Neural progenitor cell (in vitro differentiated cells): Measurements from ENCODE around the gene TEX2. TPM values are rescaled to one million over a fixed set of nuclear protein-coding genes. Genes with fewer than 3 reads are reported as not detected.
A peak's percentile ranks its signal among the peaks of the same experiment; 100 is the strongest.

Source experiments
- DNase-seq: peaks from one replicate; pipeline ENCODE4 v3.0.0-alpha.2; 2016; ENCODE audit warnings: low spot score
- H2AFZ ChIP-seq: fragments of 200-600 bp; sonication (generic); replicated peaks from 2 replicates; pipeline ENCODE4 v1.6.1; 2016; ENCODE audit warnings: antibody characterized with exemption
- H3F3A ChIP-seq: fragments of 200-600 bp; sonication (generic); 2 replicates; pipeline ENCODE4 v1.6.1; 2016; ENCODE audit warnings: antibody characterized with exemption, low read depth
- H3K27ac ChIP-seq: fragments of 200-600 bp; sonication (generic); 2 replicates; pipeline ENCODE4 v1.5.1; 2016; ENCODE audit warnings: mild to moderate bottlenecking
- H3K27me3 ChIP-seq: fragments of 200-600 bp; sonication (generic); 2 replicates; pipeline ENCODE4 v1.6.1; 2016; ENCODE audit warnings: mild to moderate bottlenecking, moderate library complexity
- H3K36me3 ChIP-seq: fragments of 200-600 bp; sonication (generic); 2 replicates; pipeline ENCODE4 v1.5.1; 2016
- H3K4me1 ChIP-seq: fragments of 200-600 bp; sonication (generic); 2 replicates; pipeline ENCODE4 v1.6.1; 2016; ENCODE audit warnings: mixed run types
- H3K4me2 ChIP-seq: fragments of 200-600 bp; sonication (generic); 2 replicates; pipeline ENCODE4 v1.6.1; 2016
- H3K4me3 ChIP-seq: fragments of 200-600 bp; sonication (generic); 2 replicates; pipeline ENCODE4 v1.5.1; 2016
- H3K79me2 ChIP-seq: fragments of 200-600 bp; sonication (generic); 2 replicates; pipeline ENCODE4 v1.6.1; 2016; ENCODE audit warnings: low read depth
- H3K9ac ChIP-seq: fragments of 200-600 bp; sonication (generic); 2 replicates; pipeline ENCODE4 v1.6.1; 2016
- H3K9me3 ChIP-seq: fragments of 200-600 bp; sonication (generic); 2 replicates; pipeline ENCODE4 v1.5.1; 2016; ENCODE audit warnings: low read depth
- H4K20me1 ChIP-seq: fragments of 200-600 bp; sonication (generic); 2 replicates; pipeline ENCODE4 v1.6.1; 2016; ENCODE audit warnings: low read depth
- H3K27ac Mint-ChIP-seq: 3 replicates; pipeline ENCODE4 v1.8.0; 2021; ENCODE audit warnings: mixed read lengths
- H3K27me3 Mint-ChIP-seq: 2 replicates; pipeline ENCODE4 v1.8.0; 2022; ENCODE audit warnings: low read depth, mild to moderate bottlenecking, inconsistent platforms, moderate library complexity, mixed read lengths; ENCODE audit not compliant: insufficient read depth
- H3K36me3 Mint-ChIP-seq: 3 replicates; pipeline ENCODE4 v1.8.0; 2021; ENCODE audit warnings: mixed read lengths
- H3K4me1 Mint-ChIP-seq: 3 replicates; pipeline ENCODE4 v1.8.0; 2021; ENCODE audit warnings: mixed read lengths
- H3K4me3 Mint-ChIP-seq: 3 replicates; pipeline ENCODE4 v1.8.0; 2021; ENCODE audit warnings: mild to moderate bottlenecking, moderate library complexity, mixed read lengths
- H3K9me3 Mint-ChIP-seq: 3 replicates; pipeline ENCODE4 v1.8.0; 2020; ENCODE audit warnings: mixed read lengths
- EZH2 ChIP-seq: fragments of 200-600 bp; sonication (generic); IDR thresholded peaks from 2 replicates; pipeline ENCODE4 v1.6.1; 2017; ENCODE audit warnings: antibody characterized with exemption, mild to moderate bottlenecking, moderate library complexity
- EZH2phosphoT487 ChIP-seq: fragments of 200-600 bp; sonication (generic); IDR thresholded peaks from 2 replicates; pipeline ENCODE4 v1.6.1; 2017; ENCODE audit warnings: antibody characterized with exemption
- total RNA-seq: library from RNA; depleted of rRNA; stranded (reverse); fragments of >200 nt; gene quantifications from 2 replicates; pipeline ENCODE4 v1.2.3, GENCODE V29; 2015; ENCODE audit warnings: low replicate concordance
- TF ChIP-seq, protein P1 (sequence below): fragments of 200-600 bp; sonication (generic); IDR thresholded peaks from 2 replicates; pipeline ENCODE4 v1.5.1; 2017; ENCODE audit warnings: antibody characterized with exemption, mild to moderate bottlenecking

The TEX2 gene
- total RNA-seq, 1 donor from 2014 or later, result 10.6 TPM

DNA sequence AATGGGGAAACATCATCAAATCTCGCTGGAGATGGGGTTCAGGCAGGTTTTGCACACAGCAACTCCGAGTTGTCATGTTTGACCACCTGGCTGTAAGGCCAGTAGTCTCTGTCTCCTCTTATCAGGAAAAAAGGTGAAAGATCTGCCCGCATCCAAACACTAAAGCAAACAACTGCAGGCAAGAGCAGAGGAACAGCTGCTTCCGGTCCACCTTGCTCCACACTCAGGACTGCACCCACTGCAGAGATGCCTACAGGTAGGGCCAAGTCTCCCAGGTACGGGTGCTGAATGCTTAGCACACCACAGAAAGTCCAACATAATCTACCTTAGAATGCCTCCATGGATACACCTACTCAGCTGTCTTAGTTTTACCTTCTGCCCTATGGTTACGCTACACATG lies 7.3 kb downstream of the TEX2 start:
- no peak for TF ChIP-seq EZH2phosphoT487
- TF ChIP-seq, protein P1, sequence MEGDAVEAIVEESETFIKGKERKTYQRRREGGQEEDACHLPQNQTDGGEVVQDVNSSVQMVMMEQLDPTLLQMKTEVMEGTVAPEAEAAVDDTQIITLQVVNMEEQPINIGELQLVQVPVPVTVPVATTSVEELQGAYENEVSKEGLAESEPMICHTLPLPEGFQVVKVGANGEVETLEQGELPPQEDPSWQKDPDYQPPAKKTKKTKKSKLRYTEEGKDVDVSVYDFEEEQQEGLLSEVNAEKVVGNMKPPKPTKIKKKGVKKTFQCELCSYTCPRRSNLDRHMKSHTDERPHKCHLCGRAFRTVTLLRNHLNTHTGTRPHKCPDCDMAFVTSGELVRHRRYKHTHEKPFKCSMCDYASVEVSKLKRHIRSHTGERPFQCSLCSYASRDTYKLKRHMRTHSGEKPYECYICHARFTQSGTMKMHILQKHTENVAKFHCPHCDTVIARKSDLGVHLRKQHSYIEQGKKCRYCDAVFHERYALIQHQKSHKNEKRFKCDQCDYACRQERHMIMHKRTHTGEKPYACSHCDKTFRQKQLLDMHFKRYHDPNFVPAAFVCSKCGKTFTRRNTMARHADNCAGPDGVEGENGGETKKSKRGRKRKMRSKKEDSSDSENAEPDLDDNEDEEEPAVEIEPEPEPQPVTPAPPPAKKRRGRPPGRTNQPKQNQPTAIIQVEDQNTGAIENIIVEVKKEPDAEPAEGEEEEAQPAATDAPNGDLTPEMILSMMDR, result no peak
- no peak for TF ChIP-seq EZH2
- H3K36me3 ChIP-seq, result no peaks in the 10 kb centered on the region
- Mint-ChIP-seq H3K9me3 (no peaks in the 10 kb centered on the region), H3K36me3 (no peaks in the 10 kb centered on the region), H3K27ac (no peak overlapping the region), H3K4me1 (peaks cover 19% of the 10 kb centered on the region), H3K27me3 (peaks cover 5% of the 10 kb centered on the region), H3K4me3 (no peak overlapping the region)
- H4K20me1 ChIP-seq, result peaks cover 36% of the 10 kb centered on the region
- no peaks in the 10 kb centered on the region for H3K27me3 ChIP-seq
- no peak overlapping the region for H3K4me2 ChIP-seq
- peaks cover 43% of the 10 kb centered on the region for H3K4me1 ChIP-seq
- no peak overlapping the region for H3K4me3 ChIP-seq
- no peaks in the 10 kb centered on the region for H3K9me3 ChIP-seq
- H3F3A ChIP-seq, result peaks cover 32% of the 10 kb centered on the region
- DNase-seq, result no peak
- peaks cover 88% of the 10 kb centered on the region for H3K79me2 ChIP-seq
- no peak overlapping the region for H3K9ac ChIP-seq
- H3K27ac ChIP-seq, result no peak overlapping the region
- no peak overlapping the region for H2AFZ ChIP-seq

DNA sequence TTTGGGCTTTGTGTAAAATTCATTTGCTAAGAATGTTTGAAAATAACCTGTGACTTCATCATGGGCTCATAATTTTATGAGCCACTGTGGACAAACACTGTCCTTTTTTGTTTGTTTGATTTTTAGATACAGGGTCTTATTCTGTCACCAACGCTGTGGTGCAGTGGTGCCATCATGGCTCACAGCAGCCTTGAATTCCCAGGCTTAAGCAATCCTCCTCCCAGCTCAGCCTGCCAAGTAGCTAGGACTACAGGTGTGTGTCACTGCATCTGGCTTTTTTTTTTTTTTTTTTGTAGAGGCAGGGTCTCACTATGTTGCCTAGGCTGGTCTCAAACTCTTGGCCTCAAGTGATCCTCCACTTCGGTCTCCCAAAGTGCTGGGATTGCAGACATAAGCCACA lies 8.3 kb downstream of the TEX2 start:
- Mint-ChIP-seq H3K9me3 (no peaks in the 10 kb centered on the region), H3K4me3 (no peak overlapping the region), H3K36me3 (no peaks in the 10 kb centered on the region), H3K4me1 (peaks cover 19% of the 10 kb centered on the region), H3K27ac (no peak overlapping the region), H3K27me3 (peaks cover 3% of the 10 kb centered on the region)
- Histone ChIP-seq H3K27ac (no peak overlapping the region), H2AFZ (no peak overlapping the region), H3K27me3 (no peaks in the 10 kb centered on the region), H3K9ac (no peak overlapping the region), H3F3A (peaks cover 32% of the 10 kb centered on the region), H3K4me2 (no peak overlapping the region), H3K9me3 (no peaks in the 10 kb centered on the region), H3K4me1 (peaks cover 42% of the 10 kb centered on the region), H3K79me2 (peaks cover 88% of the 10 kb centered on the region), H3K36me3 (no peaks in the 10 kb centered on the region), H3K4me3 (no peak overlapping the region), H4K20me1 (peaks cover 26% of the 10 kb centered on the region)
- DNase-seq, result no peak
- TF ChIP-seq EZH2phosphoT487, result no peak
- no peak for TF ChIP-seq EZH2
- TF ChIP-seq, protein P1, result no peak

GRCh38 chr17:64253470-64253869 lies 9.6 kb downstream of the TEX2 start:
- H3K27me3 Mint-ChIP-seq, result peaks cover 3% of the 10 kb centered on the region
- H3K36me3 Mint-ChIP-seq, result no peaks in the 10 kb centered on the region
- no peak overlapping the region for H2AFZ ChIP-seq
- H4K20me1 ChIP-seq, result peaks cover 16% of the 10 kb centered on the region
- no peak overlapping the region for H3K27ac ChIP-seq
- H3K36me3 ChIP-seq, result no peaks in the 10 kb centered on the region
- TF ChIP-seq EZH2 (no peak), EZH2phosphoT487 (no peak)
- TF ChIP-seq, protein P1, result no peak
- no peak overlapping the region for H3K27ac Mint-ChIP-seq
- no peak overlapping the region for H3K4me3 ChIP-seq
- no peak for DNase-seq
- peaks cover 18% of the 10 kb centered on the region for H3K4me1 Mint-ChIP-seq
- H3F3A ChIP-seq, result peaks cover 32% of the 10 kb centered on the region
- no peak overlapping the region for H3K4me3 Mint-ChIP-seq
- H3K79me2 ChIP-seq, result peaks cover 88% of the 10 kb centered on the region
- H3K27me3 ChIP-seq, result no peaks in the 10 kb centered on the region
- H3K9me3 ChIP-seq, result no peaks in the 10 kb centered on the region
- peak overlapping the region; percentile 17 for H3K4me2 ChIP-seq
- H3K9ac ChIP-seq, result no peak overlapping the region
- H3K4me1 ChIP-seq, result peaks cover 35% of the 10 kb centered on the region
- no peaks in the 10 kb centered on the region for H3K9me3 Mint-ChIP-seq
